SK-N-DZ (cell line): Measurements from ENCODE around the gene SLC22A14. TPM values are rescaled to one million over a fixed set of nuclear protein-coding genes. Genes with fewer than 3 reads are reported as not detected.
"Not testable (repeated sequence)": the region's sequence is repeated elsewhere in the genome, so short reads cannot be mapped to it uniquely, and the experiment has no call there.

Source experiments
- DNase-seq: peaks from one replicate; pipeline ENCODE4 v3.0.0-alpha.2; 2015; ENCODE audit warnings: low spot score
- polyA plus RNA-seq, 2 experiments: library from polyadenylated mRNA; depleted of rRNA; stranded (reverse); fragments of >200 nt; gene quantifications; 2 replicates each; pipeline ENCODE4 v1.2.3, GENCODE V29; 2014

The SLC22A14 gene
- polyA plus RNA-seq (2014; cell fraction: cytosol; rRNA removed): 0.17 TPM in 1 of 2 replicates, not detected in the other
- polyA plus RNA-seq (2014; cell fraction: nucleus; rRNA removed): not detected in 2 replicates

- no peak for DNase-seq
These were observed at the start of gene SLC22A14 for GRCh38 chr3:38281895-38282686. Gene SLC22A14, plus strand, starts transcription at chr3:38282294. Its CDS starts 23,733 bp downstream, at chr3:38306027.

- no peak for DNase-seq
These were observed 49.4 kb upstream of the SLC22A14 start for GRCh38 chr3:38232701-38233100.

- DNase-seq: no peak
These were observed 46.6 kb upstream of the SLC22A14 start for GRCh38 chr3:38235466-38235865.

- no peak for DNase-seq
These were observed 43.6 kb upstream of the SLC22A14 start for GRCh38 chr3:38238416-38239008.

GRCh38 chr3:38242812-38243211, 39.3 kb upstream of the SLC22A14 start:
- not testable (repeated sequence) for DNase-seq

GRCh38 chr3:38245930-38246329, 36.2 kb upstream of the SLC22A14 start:
- no peak for DNase-seq

GRCh38 chr3:38247366-38248035, 34.6 kb upstream of the SLC22A14 start:
- DNase-seq: no peak

- no peak for DNase-seq
These were observed 31.9 kb upstream of the SLC22A14 start for GRCh38 chr3:38250198-38250597.

- DNase-seq: no peak
These were observed 30.9 kb upstream of the SLC22A14 start for GRCh38 chr3:38251197-38251596.

- DNase-seq: no peak
These were observed 28.4 kb upstream of the SLC22A14 start for GRCh38 chr3:38253704-38254103.

- no peak for DNase-seq
These were observed 27.2 kb upstream of the SLC22A14 start for GRCh38 chr3:38254872-38255271.

- DNase-seq: no peak
These were observed 26.5 kb upstream of the SLC22A14 start for GRCh38 chr3:38255627-38256026.

GRCh38 chr3:38257583-38257982, 24.5 kb upstream of the SLC22A14 start:
- no peak for DNase-seq

GRCh38 chr3:38260474-38260873, 21.6 kb upstream of the SLC22A14 start:
- no peak for DNase-seq

GRCh38 chr3:38264353-38264771, 17.7 kb upstream of the SLC22A14 start:
- DNase-seq: no peak

GRCh38 chr3:38264779-38265178, 17.3 kb upstream of the SLC22A14 start:
- DNase-seq: no peak

GRCh38 chr3:38265604-38266307, 16.3 kb upstream of the SLC22A14 start, which contains the start of gene SLC22A13:
Gene SLC22A13, plus strand, starts transcription at chr3:38265812. Its CDS starts 49 bp downstream, at chr3:38265861.
- no peak for DNase-seq

- no peak for DNase-seq
These were observed 15.3 kb upstream of the SLC22A14 start for GRCh38 chr3:38266810-38267209.

- DNase-seq: no peak
These were observed 14.4 kb upstream of the SLC22A14 start for GRCh38 chr3:38267662-38268061.

- DNase-seq: no peak
These were observed 14.0 kb upstream of the SLC22A14 start for GRCh38 chr3:38268087-38268486.

GRCh38 chr3:38268522-38268921, 13.6 kb upstream of the SLC22A14 start:
- DNase-seq: no peak

- DNase-seq: no peak
These were observed 11.5 kb upstream of the SLC22A14 start for GRCh38 chr3:38270606-38271005.
